B cell (primary cell): Measurements from ENCODE around the gene ESRP2. TPM values are rescaled to one million over a fixed set of nuclear protein-coding genes. Genes with fewer than 3 reads are reported as not detected.

ENCODE experiments used
- ATAC-seq: fragments of 200-7000 bp; cut with Tn5 transposase; one replicate; pipeline ENCODE4 v1.10.0; 2021; ENCODE audit warnings: low read depth, mild to moderate bottlenecking, moderate number of reproducible peaks, moderate library complexity
- CTCF ChIA-PET: fragments of 350-600 bp; sonication (Branson Sonifier 250); formaldehyde crosslinking; loops from one replicate; lab custom pipeline; 2021; ENCODE audit warnings: antibody characterized with exemption, inconsistent platforms; lab: Charles Lee
- POLR2A ChIA-PET: fragments of 350-600 bp; sonication (Branson Sonifier 250); formaldehyde crosslinking; loops from one replicate; lab custom pipeline; 2021; ENCODE audit warnings: antibody characterized with exemption; lab: Charles Lee
- DNase-seq: peaks from one replicate; pipeline ENCODE4 v3.0.0; 2013
- H2AFZ ChIP-seq: 2 replicates; pipeline ENCODE4 v1.6.1; 2012; ENCODE audit warnings: mild to moderate bottlenecking, low read depth, low read length; ENCODE audit not compliant: insufficient read depth, poor library complexity, severe bottlenecking
- H3K27ac ChIP-seq, 2 donors: 1 replicate in 1 of 2; 2 replicates in 1 of 2; pipeline ENCODE4 v1.5.1; 2012 to 2013; ENCODE audit warnings: low read length in 2 of 2, mild to moderate bottlenecking in 2 of 2, moderate library complexity in 1 of 2
- H3K27me3 ChIP-seq, 4 experiments: fragments of 200-600 bp in 1 of 4; sonication (generic) in 1 of 4; replicated peaks in 1 of 4; 1 replicate in 2 of 4; 2 replicates in 2 of 4; pipeline versions ENCODE4 v1.6.1 to v1.7.0; 2013 to 2016; ENCODE audit warnings: low read length in 3 of 4, mild to moderate bottlenecking in 2 of 4, mixed read lengths in 1 of 4, moderate library complexity in 1 of 4; ENCODE audit not compliant: insufficient read depth in 4 of 4, control insufficient read depth in 3 of 4; ENCODE audit errors: control extremely low read depth in 1 of 4
- H3K36me3 ChIP-seq, 2 experiments: replicated peaks in 1 of 2; 1 replicate in 1 of 2; 2 replicates in 1 of 2; pipeline versions ENCODE4 v1.6.1 to v1.7.1; 2013; ENCODE audit warnings: low read length in 1 of 2; ENCODE audit not compliant: insufficient read depth in 2 of 2, control insufficient read depth in 1 of 2; ENCODE audit errors: control extremely low read depth in 1 of 2, extremely low read depth in 1 of 2
- H3K4me1 ChIP-seq, 2 donors: fragments of 200-600 bp in 1 of 2; sonication (generic) in 1 of 2; 1 replicate in 1 of 2; 2 replicates in 1 of 2; pipeline versions ENCODE4 v1.5.1 to v1.6.1; 2013 to 2017; ENCODE audit warnings: low read length in 2 of 2; ENCODE audit not compliant: control insufficient read depth in 2 of 2, insufficient read depth in 2 of 2
- H3K4me2 ChIP-seq: replicated peaks from 2 replicates; pipeline ENCODE3; 2012; ENCODE audit warnings: mild to moderate bottlenecking, low read depth, low read length; ENCODE audit not compliant: poor library complexity, severe bottlenecking
- H3K4me3 ChIP-seq, 5 experiments: fragments of 200-600 bp in 1 of 5; sonication (generic) in 1 of 5; 1 replicate in 3 of 5; 2 replicates in 2 of 5; pipeline versions ENCODE4 v1.5.1 to v1.7.0; 2011 to 2016; ENCODE audit warnings: low read length in 4 of 5, mild to moderate bottlenecking in 4 of 5, low read depth in 2 of 5, control low read depth in 1 of 5, moderate library complexity in 1 of 5; ENCODE audit not compliant: insufficient read depth in 1 of 5; ENCODE audit errors: control extremely low read depth in 1 of 5, extremely low read depth in 1 of 5
- H3K79me2 ChIP-seq: fragments of 200-600 bp; sonication (generic); one replicate; pipeline ENCODE4 v1.6.0; 2016; ENCODE audit warnings: low read length; ENCODE audit not compliant: control insufficient read depth, insufficient read depth
- H3K9ac ChIP-seq: fragments of 200-600 bp; sonication (generic); 2 replicates; pipeline ENCODE4 v1.6.1; 2017; ENCODE audit warnings: mild to moderate bottlenecking, low read length, moderate library complexity
- H3K9me3 ChIP-seq, 3 donors: one replicate each; pipeline versions ENCODE4 v1.6.1 to v1.7.1; 2013; ENCODE audit warnings: low read length in 2 of 3; ENCODE audit not compliant: control insufficient read depth in 2 of 3, insufficient read depth in 1 of 3; ENCODE audit errors: control extremely low read depth in 1 of 3
- H4K20me1 ChIP-seq: 2 replicates; pipeline ENCODE4 v1.6.0; 2012; ENCODE audit warnings: mild to moderate bottlenecking, low read length; ENCODE audit not compliant: insufficient read depth, control insufficient read depth, poor library complexity, severe bottlenecking
- H3K27ac Mint-ChIP-seq: one replicate; pipeline ENCODE4 v1.8.0; 2021; ENCODE audit warnings: mixed read lengths
- H3K27me3 Mint-ChIP-seq: one replicate; pipeline ENCODE4 v1.8.0; 2021; ENCODE audit warnings: mixed read lengths
- H3K4me1 Mint-ChIP-seq: one replicate; pipeline ENCODE4 v1.8.0; 2021; ENCODE audit warnings: mixed read lengths
- H3K4me3 Mint-ChIP-seq: one replicate; pipeline ENCODE4 v1.8.0; 2021; ENCODE audit warnings: mixed read lengths
- H3K9me3 Mint-ChIP-seq: one replicate; pipeline ENCODE4 v1.8.0; 2022; ENCODE audit warnings: mixed read lengths; ENCODE audit not compliant: insufficient read depth
- EZH2 ChIP-seq: IDR thresholded peaks from 2 replicates; pipeline ENCODE4 v1.6.1; 2012; ENCODE audit warnings: borderline replicate concordance, low read depth, mild to moderate bottlenecking, moderate library complexity, low read length; ENCODE audit not compliant: insufficient read depth, poor library complexity, severe bottlenecking
- WGBS: methylation state at CpG from one replicate; pipeline ENCODE4 v1.1.5; 2013; ENCODE audit warnings: missing lambda C conversion rate; ENCODE audit not compliant: insufficient coverage; 5-methylcytosine and 5-hydroxymethylcytosine counted together
- intact Hi-C: fragments of 100-400 bp; cut with micrococcal nuclease; formaldehyde crosslinking; loops from one replicate; pipeline ENCODE4 v1.10.0; 2022
- polyA plus RNA-seq: library from polyadenylated mRNA; depleted of rRNA; stranded (reverse); fragments of >200 nt; gene quantifications from 2 replicates; pipeline ENCODE4 v1.2.3, GENCODE V29; 2012
- total RNA-seq, 2 donors: library from RNA; stranded (reverse); fragments of 120-200 nt in 1 of 2; gene quantifications; 1 replicate in 1 of 2; 2 replicates in 1 of 2; pipeline versions ENCODE4 v1.2.3 to v1.2.4, GENCODE V29; 2013 to 2022
- TF ChIP-seq, protein P1 (sequence below): fragments of 200-600 bp; IDR thresholded peaks from one replicate; pipeline ENCODE4 v1.8.0; 2022; ENCODE audit warnings: antibody characterized with exemption, mild to moderate bottlenecking

Gene ESRP2
- total and polyA plus RNA-seq, 2 donors (not counting 1 experiment from before 2014, with no cell fraction given), result 0.09 TPM; not detected in 1

GRCh38 chr16:68230956-68231355, 5.0 kb downstream of the ESRP2 start:
- Histone ChIP-seq H4K20me1 (peaks cover 32% of the 10 kb centered on the region), H3K9me3 (no peaks in the 10 kb centered on the region), H3K4me2 (no peak overlapping the region), H3K27ac (no peak overlapping the region), H3K27me3 (no peaks in the 10 kb centered on the region), H3K4me3 (no peak overlapping the region), H3K9ac (no peak overlapping the region), H3K4me1 (peaks cover 27 to 31% of the 10 kb centered on the region in 2 donors), H2AFZ (no peak overlapping the region), H3K79me2 (peaks cover 16% of the 10 kb centered on the region), H3K36me3 (peaks cover 17 to 29% of the 10 kb centered on the region in 2 experiments)
- POLR2A ChIA-PET, result interaction anchor here (0.6 kb wide), 1 partner anchor 13 kb away, joined by 7 read pairs; no protein-coding TSS in a partner anchor
- Mint-ChIP-seq H3K9me3 (no peaks in the 10 kb centered on the region), H3K4me1 (peaks cover 44% of the 10 kb centered on the region), H3K27me3 (no peaks in the 10 kb centered on the region), H3K27ac (no peak overlapping the region), H3K4me3 (no peak overlapping the region)
- TF ChIP-seq, protein P1, sequence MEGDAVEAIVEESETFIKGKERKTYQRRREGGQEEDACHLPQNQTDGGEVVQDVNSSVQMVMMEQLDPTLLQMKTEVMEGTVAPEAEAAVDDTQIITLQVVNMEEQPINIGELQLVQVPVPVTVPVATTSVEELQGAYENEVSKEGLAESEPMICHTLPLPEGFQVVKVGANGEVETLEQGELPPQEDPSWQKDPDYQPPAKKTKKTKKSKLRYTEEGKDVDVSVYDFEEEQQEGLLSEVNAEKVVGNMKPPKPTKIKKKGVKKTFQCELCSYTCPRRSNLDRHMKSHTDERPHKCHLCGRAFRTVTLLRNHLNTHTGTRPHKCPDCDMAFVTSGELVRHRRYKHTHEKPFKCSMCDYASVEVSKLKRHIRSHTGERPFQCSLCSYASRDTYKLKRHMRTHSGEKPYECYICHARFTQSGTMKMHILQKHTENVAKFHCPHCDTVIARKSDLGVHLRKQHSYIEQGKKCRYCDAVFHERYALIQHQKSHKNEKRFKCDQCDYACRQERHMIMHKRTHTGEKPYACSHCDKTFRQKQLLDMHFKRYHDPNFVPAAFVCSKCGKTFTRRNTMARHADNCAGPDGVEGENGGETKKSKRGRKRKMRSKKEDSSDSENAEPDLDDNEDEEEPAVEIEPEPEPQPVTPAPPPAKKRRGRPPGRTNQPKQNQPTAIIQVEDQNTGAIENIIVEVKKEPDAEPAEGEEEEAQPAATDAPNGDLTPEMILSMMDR, result no peak
- no peak for TF ChIP-seq EZH2
- WGBS, result 99% methylated on average over 11 of the region's 12 CpGs
- ATAC-seq (no peak), DNase-seq (no peak)
- intact Hi-C loops, result no loop called here
- CTCF ChIA-PET, result interaction anchor here (0.6 to 7.1 kb wide), 11 partner anchors 22 to 415 kb away, joined by 3 to 62 read pairs (median 4); partner anchors contain the start of genes NFATC3 and NRN1L

- H3K27me3 ChIP-seq, result no peaks in the 10 kb centered on the region
- peaks cover 49% of the 10 kb centered on the region for H3K4me1 Mint-ChIP-seq
- no peak overlapping the region for H3K4me3 ChIP-seq
- no peak for ATAC-seq
- no peak for DNase-seq
- no peak overlapping the region for H3K9ac ChIP-seq
- peaks cover 27 to 29% of the 10 kb centered on the region in 2 donors for H3K4me1 ChIP-seq
- H3K27ac Mint-ChIP-seq, result no peak overlapping the region
- no peaks in the 10 kb centered on the region for H3K9me3 ChIP-seq
- POLR2A ChIA-PET, result interaction anchor here (1.0 kb wide), 1 partner anchor 156 kb away, joined by 3 read pairs; no protein-coding TSS in a partner anchor
- no peak overlapping the region for H3K4me3 Mint-ChIP-seq
- 97% methylated on average over 9 of the region's 9 CpGs for WGBS
- H3K79me2 ChIP-seq, result peaks cover 16% of the 10 kb centered on the region
- CTCF ChIA-PET, result interaction anchor here (0.5 to 7.1 kb wide), 24 partner anchors 8 to 414 kb away, joined by 3 to 62 read pairs (median 4); partner anchors contain the start of genes NFATC3, NRN1L and PSMB10
- H3K9me3 Mint-ChIP-seq, result no peaks in the 10 kb centered on the region
- peaks cover 32% of the 10 kb centered on the region for H4K20me1 ChIP-seq
- no peak overlapping the region for H3K27ac ChIP-seq
- intact Hi-C loops, result no loop called here
- TF ChIP-seq EZH2, result no peak
- TF ChIP-seq, protein P1, result no peak
- H3K27me3 Mint-ChIP-seq, result no peaks in the 10 kb centered on the region
- peaks cover 18 to 31% of the 10 kb centered on the region in 2 experiments for H3K36me3 ChIP-seq
- H3K4me2 ChIP-seq, result no peak overlapping the region
- H2AFZ ChIP-seq, result no peak overlapping the region
Observed at GRCh38 chr16:68230176-68230571, 5.8 kb downstream of the ESRP2 start.
